A673 (cell line): ENCODE results near the gene LRRC37A2.
"Not testable (repeated sequence)": the region's sequence is repeated elsewhere in the genome, so short reads cannot be mapped to it uniquely, and the experiment has no call there.

ENCODE experiments used
- EZH2 ChIP-seq: fragments of 200-600 bp; sonication (generic); IDR thresholded peaks from 2 replicates; pipeline ENCODE4 v1.6.1; 2017; ENCODE audit warnings: borderline replicate concordance, low read depth, mild to moderate bottlenecking, mixed read lengths, antibody characterized with exemption, low read length; ENCODE audit not compliant: poor library complexity, severe bottlenecking
- TF ChIP-seq, protein P1 (sequence below): fragments of 300-800, 200-600 bp; sonication (generic); conservative IDR thresholded peaks from 2 replicates; pipeline ENCODE4 v1.5.1; 2017; ENCODE audit warnings: low read depth, mild to moderate bottlenecking, antibody characterized with exemption, low read length, moderate library complexity, mixed read lengths

DNA sequence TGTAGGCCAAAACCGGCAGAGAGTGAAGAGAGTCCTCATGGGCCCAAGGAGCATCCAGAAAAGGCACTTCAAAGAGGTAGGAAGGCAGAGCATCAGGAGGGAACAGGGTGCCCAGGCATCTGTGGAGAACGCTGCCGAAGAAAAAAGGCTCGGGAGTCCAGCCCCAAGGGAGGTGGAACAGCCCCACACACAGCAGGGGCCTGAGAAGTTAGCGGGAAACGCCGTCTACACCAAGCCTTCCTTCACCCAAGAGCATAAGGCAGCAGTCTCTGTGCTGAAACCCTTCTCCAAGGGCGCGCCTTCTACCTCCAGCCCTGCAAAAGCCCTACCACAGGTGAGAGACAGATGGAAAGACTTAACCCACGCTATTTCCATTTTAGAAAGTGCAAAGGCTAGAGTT is 36.3 kb downstream of the LRRC37A2 start:
- TF ChIP-seq, protein P1, sequence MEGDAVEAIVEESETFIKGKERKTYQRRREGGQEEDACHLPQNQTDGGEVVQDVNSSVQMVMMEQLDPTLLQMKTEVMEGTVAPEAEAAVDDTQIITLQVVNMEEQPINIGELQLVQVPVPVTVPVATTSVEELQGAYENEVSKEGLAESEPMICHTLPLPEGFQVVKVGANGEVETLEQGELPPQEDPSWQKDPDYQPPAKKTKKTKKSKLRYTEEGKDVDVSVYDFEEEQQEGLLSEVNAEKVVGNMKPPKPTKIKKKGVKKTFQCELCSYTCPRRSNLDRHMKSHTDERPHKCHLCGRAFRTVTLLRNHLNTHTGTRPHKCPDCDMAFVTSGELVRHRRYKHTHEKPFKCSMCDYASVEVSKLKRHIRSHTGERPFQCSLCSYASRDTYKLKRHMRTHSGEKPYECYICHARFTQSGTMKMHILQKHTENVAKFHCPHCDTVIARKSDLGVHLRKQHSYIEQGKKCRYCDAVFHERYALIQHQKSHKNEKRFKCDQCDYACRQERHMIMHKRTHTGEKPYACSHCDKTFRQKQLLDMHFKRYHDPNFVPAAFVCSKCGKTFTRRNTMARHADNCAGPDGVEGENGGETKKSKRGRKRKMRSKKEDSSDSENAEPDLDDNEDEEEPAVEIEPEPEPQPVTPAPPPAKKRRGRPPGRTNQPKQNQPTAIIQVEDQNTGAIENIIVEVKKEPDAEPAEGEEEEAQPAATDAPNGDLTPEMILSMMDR: not testable (repeated sequence)
- not testable (repeated sequence) for TF ChIP-seq EZH2
